ENCODE data around the gene CLDN9. TPM values are rescaled to one million over a fixed set of nuclear protein-coding genes. Genes with fewer than 3 reads are reported as not detected.

CLDN9 gene
- total RNA-seq, 2 donors from 2014 or later, result 4.7 to 11.2 TPM

DNA sequence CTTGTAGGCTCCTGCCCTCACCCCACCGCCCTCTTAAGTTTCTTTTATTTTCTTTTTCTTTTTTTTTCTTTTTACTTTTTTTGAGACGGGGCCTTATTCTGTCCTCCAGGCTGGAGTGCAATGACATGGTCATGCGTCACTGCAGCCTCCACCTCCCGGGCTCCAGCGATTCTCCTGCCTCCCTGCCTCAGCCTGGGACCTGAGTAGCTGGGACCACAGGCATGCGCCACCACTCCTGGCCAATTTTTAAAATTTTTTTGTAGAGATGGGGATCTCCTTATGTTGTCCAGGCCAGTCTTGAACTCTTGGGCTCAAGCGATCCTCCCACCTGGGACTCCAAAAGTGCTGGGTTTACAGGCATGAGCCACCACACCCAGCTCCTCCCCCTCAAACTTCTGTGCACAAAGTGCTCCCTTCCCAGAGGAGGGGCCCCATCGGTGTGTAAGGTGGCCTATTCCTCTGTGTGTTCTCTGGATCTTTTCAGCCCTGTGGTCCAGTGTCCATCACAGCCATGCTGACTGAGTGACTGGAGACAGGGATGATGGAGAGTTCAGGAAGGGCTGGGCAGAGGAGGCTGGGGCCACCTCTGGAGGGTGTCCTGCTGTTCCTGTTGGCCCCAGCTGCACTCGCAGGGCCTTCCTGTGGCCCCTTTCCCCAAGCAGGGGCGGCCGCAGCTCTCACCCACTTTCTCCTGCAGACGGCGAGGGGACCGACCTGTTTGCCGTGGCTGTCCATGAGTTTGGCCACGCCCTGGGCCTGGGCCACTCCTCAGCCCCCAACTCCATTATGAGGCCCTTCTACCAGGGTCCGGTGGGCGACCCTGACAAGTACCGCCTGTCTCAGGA is 43.8 kb downstream of the CLDN9 start:
- ATAC-seq, result no peak
- 89 to 92% methylated on average over 18 to 19 of the region's 19 CpGs for WGBS, 2 donors
- Histone ChIP-seq H3K27me3 (no peaks in the 10 kb centered on the region), H3K27ac (no peak overlapping the region), H3K36me3 (replicated peaks in 1 of 2; ENCODE audit: insufficient read depth in 1 of 2, low read depth in 2 of 2) (no peaks in the 10 kb centered on the region), H3K4me3 (no peak overlapping the region), H3K9me3 (no peaks in the 10 kb centered on the region), H3K4me1 (peaks cover 26% of the 10 kb centered on the region)
- DNase-seq, result no peak
- intact Hi-C loops (cut with DNase I), result loop anchor here (10.0 kb wide), 1 partner anchor 58 kb away; the partner anchor contains the start of gene ZNF205
- TF ChIP-seq, protein P1, sequence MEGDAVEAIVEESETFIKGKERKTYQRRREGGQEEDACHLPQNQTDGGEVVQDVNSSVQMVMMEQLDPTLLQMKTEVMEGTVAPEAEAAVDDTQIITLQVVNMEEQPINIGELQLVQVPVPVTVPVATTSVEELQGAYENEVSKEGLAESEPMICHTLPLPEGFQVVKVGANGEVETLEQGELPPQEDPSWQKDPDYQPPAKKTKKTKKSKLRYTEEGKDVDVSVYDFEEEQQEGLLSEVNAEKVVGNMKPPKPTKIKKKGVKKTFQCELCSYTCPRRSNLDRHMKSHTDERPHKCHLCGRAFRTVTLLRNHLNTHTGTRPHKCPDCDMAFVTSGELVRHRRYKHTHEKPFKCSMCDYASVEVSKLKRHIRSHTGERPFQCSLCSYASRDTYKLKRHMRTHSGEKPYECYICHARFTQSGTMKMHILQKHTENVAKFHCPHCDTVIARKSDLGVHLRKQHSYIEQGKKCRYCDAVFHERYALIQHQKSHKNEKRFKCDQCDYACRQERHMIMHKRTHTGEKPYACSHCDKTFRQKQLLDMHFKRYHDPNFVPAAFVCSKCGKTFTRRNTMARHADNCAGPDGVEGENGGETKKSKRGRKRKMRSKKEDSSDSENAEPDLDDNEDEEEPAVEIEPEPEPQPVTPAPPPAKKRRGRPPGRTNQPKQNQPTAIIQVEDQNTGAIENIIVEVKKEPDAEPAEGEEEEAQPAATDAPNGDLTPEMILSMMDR (IDR thresholded peaks at IDR 0.05), result no peak
- TF ChIP-seq POLR2A (IDR thresholded peaks at IDR 0.05), result no peak

DNA sequence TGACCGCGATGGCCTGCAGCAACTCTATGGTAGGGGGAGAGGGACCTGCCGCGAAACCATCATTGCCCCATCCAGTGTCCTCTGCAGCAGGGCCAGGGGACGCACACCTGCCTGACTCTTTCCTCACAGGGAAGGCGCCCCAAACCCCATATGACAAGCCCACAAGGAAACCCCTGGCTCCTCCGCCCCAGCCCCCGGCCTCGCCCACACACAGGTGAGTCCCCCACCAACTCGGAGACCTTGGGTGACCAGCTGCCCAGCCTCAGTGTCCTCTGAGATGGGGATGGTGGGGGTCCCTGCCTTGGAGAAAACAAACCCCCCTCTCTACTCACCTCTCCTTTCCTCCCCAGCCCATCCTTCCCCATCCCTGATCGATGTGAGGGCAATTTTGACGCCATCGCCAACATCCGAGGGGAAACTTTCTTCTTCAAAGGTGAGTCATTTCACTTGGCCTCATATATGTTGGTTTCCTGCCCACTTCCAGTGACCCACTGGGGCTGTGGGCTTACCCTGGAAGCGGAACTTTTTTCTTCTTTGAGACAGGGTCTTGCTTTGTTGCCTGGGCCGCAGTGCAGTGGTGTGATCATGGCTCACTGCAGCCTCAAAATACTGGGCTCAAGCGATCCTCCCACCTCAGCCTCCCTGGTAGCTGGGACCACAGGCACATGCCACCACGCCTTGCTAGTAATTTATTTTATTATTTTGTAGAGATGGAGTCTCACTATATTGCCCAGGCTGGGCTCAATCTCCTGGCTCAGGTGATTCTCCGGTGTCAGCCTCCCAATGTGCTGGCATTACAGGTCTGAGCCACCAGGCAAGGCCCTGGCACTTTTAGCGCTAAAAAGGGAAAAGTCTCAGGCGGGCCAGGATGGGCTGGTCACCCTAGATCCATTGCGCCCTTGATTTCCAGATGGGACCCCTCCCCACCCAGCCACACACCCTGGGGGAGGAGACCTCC is 44.7 kb downstream of the CLDN9 start:
- no peaks in the 10 kb centered on the region for H3K9me3 ChIP-seq
- H3K27ac ChIP-seq, result no peak overlapping the region
- no peaks in the 10 kb centered on the region for H3K27me3 ChIP-seq
- TF ChIP-seq, protein P1 (IDR thresholded peaks at IDR 0.05), result no peak
- TF ChIP-seq POLR2A (IDR thresholded peaks at IDR 0.05), result no peak
- no peaks in the 10 kb centered on the region for H3K36me3 ChIP-seq (replicated peaks in 1 of 2; ENCODE audit: insufficient read depth in 1 of 2, low read depth in 2 of 2)
- 90 to 92% methylated on average over 13 to 21 of the region's 22 CpGs for WGBS, 2 donors
- ATAC-seq (no peak), DNase-seq (no peak)
- intact Hi-C loops (cut with DNase I), result loop anchor here (10.0 kb wide), 1 partner anchor 57 kb away; the partner anchor contains the start of gene ZNF205
- H3K4me1 ChIP-seq, result peaks cover 26% of the 10 kb centered on the region
- no peak overlapping the region for H3K4me3 ChIP-seq

- peak; percentile 61 to 72 (median 66) for DNase-seq
- intact Hi-C loops (cut with DNase I), result loop anchor here (10.0 kb wide), 1 partner anchor 56 kb away; the partner anchor contains the start of gene ZNF205
- Histone ChIP-seq H3K27ac (peak overlapping the region; percentile 86 to 94 (median 89)), H3K36me3 (replicated peaks in 1 of 2; ENCODE audit: insufficient read depth in 1 of 2, low read depth in 2 of 2) (no peaks in the 10 kb centered on the region), H3K4me3 (peak overlapping the region; percentile 42 to 78), H3K9me3 (no peaks in the 10 kb centered on the region), H3K27me3 (no peaks in the 10 kb centered on the region), H3K4me1 (peaks cover 26% of the 10 kb centered on the region)
- WGBS, 2 donors, result 0 to 7% methylated on average over 3 to 43 of the region's 77 CpGs
- ATAC-seq, result peak; percentile 18
- TF ChIP-seq POLR2A (IDR thresholded peaks at IDR 0.05), result no peak
- TF ChIP-seq, protein P1 (IDR thresholded peaks at IDR 0.05), result peak in 2 of 7 experiments; percentile 23
These were observed 45.7 kb downstream of the CLDN9 start for GRCh38 chr16:3058139-3059030.

DNA sequence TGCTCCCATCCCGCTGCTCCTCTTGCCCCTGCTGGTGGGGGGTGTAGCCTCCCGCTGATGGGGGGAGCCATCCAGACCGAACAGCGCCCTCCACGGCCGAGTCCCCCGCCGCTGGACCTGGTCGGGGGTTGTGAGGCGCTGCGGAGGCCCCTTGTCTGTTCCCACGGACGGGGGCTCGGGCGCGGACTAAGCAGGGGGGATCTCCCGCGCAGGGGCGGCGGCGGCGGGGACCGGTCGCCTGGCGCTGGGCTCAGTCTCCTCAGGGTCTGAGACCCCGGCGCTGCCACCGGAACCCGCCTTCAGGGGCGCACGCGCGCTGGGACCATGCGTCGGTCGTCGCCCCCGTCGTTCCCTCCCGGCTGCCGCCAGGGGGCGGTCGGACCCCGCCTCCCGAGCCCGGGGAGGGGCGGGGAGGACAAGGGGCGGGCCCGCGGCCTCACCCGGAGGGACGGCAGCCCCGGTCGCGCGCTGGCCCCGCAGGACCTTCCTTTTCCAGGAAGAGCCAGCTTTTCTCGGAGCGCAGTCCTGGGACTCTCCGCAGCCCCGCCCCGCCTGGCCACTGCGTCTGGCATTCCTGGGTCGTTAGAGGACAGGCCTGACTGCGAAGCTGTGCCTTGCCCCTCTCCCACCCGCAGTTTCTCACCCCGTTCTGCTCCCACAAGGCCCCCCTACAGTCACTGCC is 46.5 kb downstream of the CLDN9 start:
- H3K9me3 ChIP-seq, result no peaks in the 10 kb centered on the region
- TF ChIP-seq, protein P1 (IDR thresholded peaks at IDR 0.05), result peak; percentile 77 to 99 (median 96)
- TF ChIP-seq POLR2A (IDR thresholded peaks at IDR 0.05), result peak; percentile 45 to 78 (median 77)
- intact Hi-C loops (cut with DNase I), result loop anchor here (10.0 kb wide), 1 partner anchor 56 kb away; the partner anchor contains the start of gene ZNF205
- H3K27me3 ChIP-seq, result no peaks in the 10 kb centered on the region
- WGBS, 2 donors, result 1 to 7% methylated on average over 3 to 52 of the region's 67 CpGs
- H3K27ac ChIP-seq, result peak overlapping the region; percentile 86 to 94 (median 89)
- H3K36me3 ChIP-seq (replicated peaks in 1 of 2; ENCODE audit: insufficient read depth in 1 of 2, low read depth in 2 of 2), result no peaks in the 10 kb centered on the region
- peak overlapping the region; percentile 42 to 78 for H3K4me3 ChIP-seq
- DNase-seq, result peak; percentile 94 to 96 (median 96)
- peaks cover 26% of the 10 kb centered on the region for H3K4me1 ChIP-seq
- peak; percentile 95 for ATAC-seq
